Mucosa of rectum (tissue), 2 donors: Measurements from ENCODE around the gene ATP6V1F.
A peak's percentile ranks its signal among the peaks of the same experiment; 100 is the strongest.

Source experiments
- H3K27ac ChIP-seq, 2 donors: one replicate each; pipeline ENCODE4 v1.7.0; 2013; ENCODE audit warnings: inconsistent platforms in 2 of 2, low read depth in 2 of 2, low read length in 2 of 2
- H3K27me3 ChIP-seq, 2 donors: one replicate each; pipeline ENCODE4 v1.7.0; 2013; ENCODE audit warnings: low read length in 2 of 2; ENCODE audit not compliant: control insufficient read depth in 2 of 2, insufficient read depth in 2 of 2
- H3K36me3 ChIP-seq, 2 donors: one replicate each; pipeline ENCODE4 v1.7.0; 2013; ENCODE audit warnings: low read length in 2 of 2; ENCODE audit not compliant: control insufficient read depth in 2 of 2, insufficient read depth in 2 of 2
- H3K4me1 ChIP-seq, 2 donors: one replicate each; pipeline ENCODE4 v1.7.0; 2013; ENCODE audit warnings: low read length in 2 of 2, mild to moderate bottlenecking in 1 of 2; ENCODE audit not compliant: control insufficient read depth in 2 of 2, insufficient read depth in 2 of 2
- H3K4me3 ChIP-seq, 2 donors: one replicate each; pipeline ENCODE4 v1.7.0; 2013; ENCODE audit warnings: low read length in 2 of 2
- H3K9ac ChIP-seq, 2 donors: one replicate each; pipeline ENCODE4 v1.7.0; 2013; ENCODE audit warnings: low read length in 2 of 2, low read depth in 1 of 2, mild to moderate bottlenecking in 1 of 2
- H3K9me3 ChIP-seq, 2 donors: one replicate each; pipeline ENCODE4 v1.7.0; 2013; ENCODE audit warnings: low read length in 2 of 2; ENCODE audit not compliant: control insufficient read depth in 2 of 2
- donor health status: healthy.
- donor health status: Normal muscosa, but diverticular disease.

Gene ATP6V1F, protein sequence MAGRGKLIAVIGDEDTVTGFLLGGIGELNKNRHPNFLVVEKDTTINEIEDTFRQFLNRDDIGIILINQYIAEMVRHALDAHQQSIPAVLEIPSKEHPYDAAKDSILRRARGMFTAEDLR

DNA sequence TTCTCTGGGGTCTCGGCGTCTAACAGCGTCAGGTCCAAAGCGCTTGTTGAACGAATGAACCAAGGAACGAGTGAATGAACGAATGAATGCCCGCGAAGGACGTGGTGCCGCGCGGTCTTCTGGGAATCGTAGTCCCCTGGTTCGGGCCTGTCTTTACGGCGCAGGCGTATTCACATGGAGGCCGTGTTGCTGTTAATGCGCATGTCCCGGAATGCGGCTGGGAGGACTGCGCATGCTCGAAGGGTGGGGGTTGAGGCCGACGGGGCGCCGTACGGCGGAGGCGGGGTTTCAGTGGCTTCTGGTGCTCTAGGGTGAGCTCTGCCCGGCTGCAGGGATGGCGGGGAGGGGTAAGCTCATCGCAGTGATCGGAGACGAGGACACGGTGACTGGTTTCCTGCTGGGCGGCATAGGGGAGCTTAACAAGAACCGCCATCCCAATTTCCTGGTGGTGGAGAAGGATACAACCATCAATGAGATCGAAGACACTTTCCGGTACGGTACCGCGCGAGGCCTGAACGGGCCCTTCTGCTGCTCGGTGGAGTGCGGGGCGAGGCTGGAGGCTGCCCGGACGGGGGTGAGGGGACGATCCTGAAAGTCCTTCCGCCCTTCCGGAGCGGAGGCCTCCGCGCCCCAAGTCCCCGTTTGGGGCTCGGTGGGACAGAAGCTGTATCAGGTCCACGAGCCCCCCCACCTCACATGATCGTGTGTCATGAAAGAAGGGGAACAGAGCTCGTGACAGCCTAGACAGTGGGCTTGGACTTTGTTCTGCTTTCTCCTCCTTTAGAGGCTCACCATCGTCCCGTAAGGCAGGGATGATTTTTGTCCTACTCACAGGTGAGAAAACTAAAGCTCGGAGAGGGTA, at the start of gene ATP6V1F:
Gene ATP6V1F, plus strand, starts transcription at position 286 of the 862 bp plus-strand sequence. Its CDS starts 49 bp downstream, at position 335.
- peak within 1 kb of the TSS; percentile 95 to 97 for H3K4me3 ChIP-seq
- peaks cover 10 to 18% of the 10 kb centered on the region in 2 donors for H3K36me3 ChIP-seq
- H3K9ac ChIP-seq, result peak within 1 kb of the TSS; percentile 85 to 95
- H3K27ac ChIP-seq, result peak within 1 kb of the TSS; percentile 82 to 84
- no peaks in the 10 kb centered on the region for H3K9me3 ChIP-seq
- no peaks in the 10 kb centered on the region for H3K27me3 ChIP-seq
- H3K4me1 ChIP-seq, result peaks cover 12 to 21% of the 10 kb centered on the region in 2 donors

DNA sequence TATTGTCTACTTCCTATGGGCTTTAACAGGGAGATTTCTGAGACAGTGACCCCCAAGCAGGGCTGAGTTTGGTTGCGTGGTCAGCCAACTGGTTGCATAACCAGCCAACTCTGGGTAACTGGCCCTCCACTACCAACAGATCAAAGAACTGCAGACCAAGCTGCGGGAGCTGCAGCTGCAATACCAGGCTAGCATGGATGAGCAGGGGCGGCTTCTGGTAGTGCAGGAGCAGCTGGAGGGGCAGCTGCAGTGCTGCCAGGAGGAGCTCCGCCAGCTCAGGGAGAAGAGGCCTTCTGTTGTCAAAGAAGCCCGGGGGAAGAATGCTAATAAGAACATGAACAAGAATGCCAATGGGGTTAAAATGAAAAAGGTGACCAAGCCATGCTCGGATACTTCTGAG, 48.2 kb upstream of the ATP6V1F start:
- Histone ChIP-seq H3K27me3 (no peaks in the 10 kb centered on the region), H3K9ac (no peak overlapping the region), H3K4me1 (no peaks in the 10 kb centered on the region), H3K27ac (no peak overlapping the region), H3K36me3 (no peaks in the 10 kb centered on the region), H3K4me3 (no peak overlapping the region), H3K9me3 (no peaks in the 10 kb centered on the region)

DNA sequence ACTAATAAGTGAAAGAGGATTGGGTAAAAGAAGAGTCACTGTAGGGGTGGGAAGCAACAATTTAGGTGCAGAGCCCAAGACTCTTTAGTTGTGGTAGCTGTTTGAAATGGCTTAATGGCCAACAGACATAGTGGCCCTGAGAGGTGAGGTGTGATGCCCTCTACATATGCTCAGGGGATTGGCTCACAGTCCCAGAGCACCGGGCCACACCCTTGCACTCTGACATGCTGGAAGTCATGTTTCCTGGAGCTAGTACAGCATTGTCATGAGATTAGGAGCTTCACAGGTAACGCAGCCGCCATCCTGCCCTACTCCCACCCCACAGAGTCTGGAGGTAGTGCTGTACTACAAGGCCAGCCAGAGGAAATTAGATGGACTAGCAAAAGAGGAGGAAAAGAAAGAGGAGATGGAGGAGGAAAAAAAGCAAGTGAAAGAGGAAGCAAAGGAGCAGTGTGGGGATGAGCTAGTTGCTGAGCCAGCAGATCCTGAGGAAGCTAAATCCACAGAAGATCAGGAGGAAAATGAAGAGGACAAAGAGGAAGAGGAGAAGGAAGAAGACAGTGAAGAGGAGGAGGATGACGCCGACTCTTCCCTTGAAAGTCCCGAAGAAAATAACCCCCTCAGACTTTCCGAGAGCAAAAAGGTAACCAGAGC, 47.2 kb upstream of the ATP6V1F start:
- no peak overlapping the region for H3K27ac ChIP-seq
- no peaks in the 10 kb centered on the region for H3K27me3 ChIP-seq
- no peaks in the 10 kb centered on the region for H3K4me1 ChIP-seq
- no peak overlapping the region for H3K9ac ChIP-seq
- H3K4me3 ChIP-seq, result no peak overlapping the region
- no peaks in the 10 kb centered on the region for H3K36me3 ChIP-seq
- no peaks in the 10 kb centered on the region for H3K9me3 ChIP-seq

DNA sequence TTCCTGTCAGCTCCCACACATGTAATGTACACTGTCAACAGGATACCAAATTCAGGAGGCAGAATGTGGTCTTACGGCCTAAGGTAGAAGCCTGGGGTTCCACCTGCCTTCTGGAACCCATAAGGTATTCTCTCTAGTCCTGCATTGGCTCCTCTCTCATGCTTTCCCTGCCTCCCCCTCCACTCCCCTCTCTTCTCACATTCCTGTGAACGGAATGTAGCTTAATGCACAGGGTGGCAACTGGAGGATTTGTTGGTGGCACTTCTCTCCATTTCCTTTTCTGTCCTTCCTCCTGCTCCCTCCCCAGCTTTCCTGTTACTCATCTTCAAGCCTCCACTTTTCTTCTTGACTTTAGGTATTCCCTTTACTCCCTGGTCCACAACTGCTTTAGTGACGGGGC, 44.0 kb upstream of the ATP6V1F start:
- no peaks in the 10 kb centered on the region for H3K9me3 ChIP-seq
- no peaks in the 10 kb centered on the region for H3K36me3 ChIP-seq
- H3K9ac ChIP-seq, result no peak overlapping the region
- no peak overlapping the region for H3K4me3 ChIP-seq
- no peaks in the 10 kb centered on the region for H3K4me1 ChIP-seq
- no peak overlapping the region for H3K27ac ChIP-seq
- no peaks in the 10 kb centered on the region for H3K27me3 ChIP-seq

DNA sequence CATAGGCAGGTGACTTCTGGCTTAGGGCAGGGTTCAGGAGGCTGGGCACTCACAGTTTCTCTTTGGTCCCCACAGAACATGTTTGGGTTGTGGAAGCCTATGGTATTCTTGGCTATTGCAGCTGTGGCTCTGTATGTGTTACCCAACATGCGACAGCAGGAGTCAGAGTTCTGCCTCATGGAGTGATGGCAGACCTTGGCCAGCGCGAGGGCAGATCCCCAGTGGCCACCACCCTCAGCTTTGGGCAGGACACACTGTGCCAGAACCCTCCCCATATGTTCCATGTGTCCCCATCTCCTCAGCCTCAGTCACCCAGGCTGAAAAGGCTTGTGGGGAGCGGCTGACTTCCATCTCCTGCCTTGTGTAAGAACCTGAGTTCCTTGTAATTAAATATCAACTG, 40.9 kb upstream of the ATP6V1F start:
- no peak overlapping the region for H3K27ac ChIP-seq
- no peaks in the 10 kb centered on the region for H3K36me3 ChIP-seq
- H3K9me3 ChIP-seq, result no peaks in the 10 kb centered on the region
- H3K4me1 ChIP-seq, result no peaks in the 10 kb centered on the region
- H3K27me3 ChIP-seq, result no peaks in the 10 kb centered on the region
- H3K9ac ChIP-seq, result no peak overlapping the region
- H3K4me3 ChIP-seq, result no peak overlapping the region

DNA sequence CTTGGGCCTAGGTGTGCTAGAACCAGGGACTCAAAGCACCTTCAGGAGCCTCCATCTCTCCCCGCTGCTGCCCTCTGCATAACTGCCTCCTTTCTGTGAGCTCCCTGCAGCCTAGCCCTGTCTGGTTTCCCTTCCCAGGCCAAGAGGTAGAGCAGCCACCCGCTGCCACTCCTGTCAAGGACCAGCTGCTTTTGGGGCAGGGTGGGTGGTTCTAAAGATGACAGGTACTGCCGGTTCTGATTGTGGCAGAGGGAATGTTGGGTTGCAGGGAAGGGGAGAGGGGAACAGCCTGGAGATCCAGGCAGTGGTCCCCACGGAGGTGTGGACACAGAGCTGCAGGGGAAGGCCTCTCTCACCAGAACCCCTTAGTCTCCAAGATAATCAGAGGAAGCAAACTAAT, 36.1 kb upstream of the ATP6V1F start:
- Histone ChIP-seq H3K27ac (no peak overlapping the region), H3K9me3 (no peaks in the 10 kb centered on the region), H3K4me1 (peaks cover 9 to 11% of the 10 kb centered on the region in 2 donors), H3K4me3 (no peak overlapping the region), H3K36me3 (no peaks in the 10 kb centered on the region), H3K9ac (no peak overlapping the region), H3K27me3 (peaks cover 13 to 28% of the 10 kb centered on the region in 2 donors)

DNA sequence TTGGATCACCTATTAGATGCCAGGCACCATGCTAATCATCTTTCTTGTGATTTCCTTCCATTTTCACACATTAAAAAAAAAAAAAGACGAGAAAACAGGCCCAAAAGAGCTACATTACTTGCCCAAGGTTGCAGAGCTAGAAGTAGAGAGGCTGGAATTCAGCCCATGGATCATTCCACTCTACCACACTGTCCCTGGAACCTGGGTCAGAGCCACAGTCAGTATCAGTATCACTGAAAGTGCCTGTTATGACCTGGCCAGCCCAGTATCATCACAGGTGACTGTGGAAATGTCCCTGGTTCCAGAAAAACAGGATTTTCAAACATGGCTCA, 35.8 kb upstream of the ATP6V1F start:
- H3K27me3 ChIP-seq, result peaks cover 14 to 31% of the 10 kb centered on the region in 2 donors
- peaks cover 9 to 11% of the 10 kb centered on the region in 2 donors for H3K4me1 ChIP-seq
- no peak overlapping the region for H3K4me3 ChIP-seq
- H3K27ac ChIP-seq, result no peak overlapping the region
- H3K9me3 ChIP-seq, result no peaks in the 10 kb centered on the region
- no peaks in the 10 kb centered on the region for H3K36me3 ChIP-seq
- no peak overlapping the region for H3K9ac ChIP-seq

DNA sequence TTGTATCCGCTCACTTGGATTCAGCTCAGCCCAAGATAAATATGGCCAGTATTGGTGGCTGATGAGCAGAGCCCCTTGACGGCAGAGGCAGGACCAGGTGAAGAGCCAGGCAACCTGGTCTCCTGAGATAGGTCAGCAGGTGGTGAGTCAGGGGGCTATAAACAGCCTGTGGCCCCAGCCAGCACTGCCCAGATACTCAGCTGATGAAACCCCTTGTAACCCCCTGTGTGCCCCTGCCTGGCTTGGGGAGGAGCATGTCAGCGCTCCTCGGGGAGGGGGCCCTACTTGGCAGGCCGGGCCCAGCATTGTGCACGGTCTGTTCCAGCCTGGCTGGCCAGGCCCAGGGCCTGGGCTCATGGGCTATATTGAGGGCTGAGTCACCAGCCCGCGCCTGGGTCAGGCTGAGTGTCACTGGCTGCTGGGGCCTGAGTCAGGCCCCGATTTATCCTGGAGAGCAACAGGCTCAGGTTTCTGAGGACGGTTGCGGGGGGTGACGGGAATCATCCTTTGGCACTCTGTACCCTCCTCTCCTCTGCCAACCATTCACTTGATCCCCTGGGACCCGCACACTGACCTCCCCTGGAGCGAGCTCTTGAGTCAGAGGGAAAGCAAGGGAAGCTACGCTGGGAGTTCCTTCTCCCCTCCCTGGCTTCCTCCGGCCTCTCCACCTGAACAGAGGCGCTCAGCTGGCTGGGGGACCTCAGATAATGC, 35.3 kb upstream of the ATP6V1F start:
- Histone ChIP-seq H3K4me3 (no peak overlapping the region), H3K9ac (no peak overlapping the region)

DNA sequence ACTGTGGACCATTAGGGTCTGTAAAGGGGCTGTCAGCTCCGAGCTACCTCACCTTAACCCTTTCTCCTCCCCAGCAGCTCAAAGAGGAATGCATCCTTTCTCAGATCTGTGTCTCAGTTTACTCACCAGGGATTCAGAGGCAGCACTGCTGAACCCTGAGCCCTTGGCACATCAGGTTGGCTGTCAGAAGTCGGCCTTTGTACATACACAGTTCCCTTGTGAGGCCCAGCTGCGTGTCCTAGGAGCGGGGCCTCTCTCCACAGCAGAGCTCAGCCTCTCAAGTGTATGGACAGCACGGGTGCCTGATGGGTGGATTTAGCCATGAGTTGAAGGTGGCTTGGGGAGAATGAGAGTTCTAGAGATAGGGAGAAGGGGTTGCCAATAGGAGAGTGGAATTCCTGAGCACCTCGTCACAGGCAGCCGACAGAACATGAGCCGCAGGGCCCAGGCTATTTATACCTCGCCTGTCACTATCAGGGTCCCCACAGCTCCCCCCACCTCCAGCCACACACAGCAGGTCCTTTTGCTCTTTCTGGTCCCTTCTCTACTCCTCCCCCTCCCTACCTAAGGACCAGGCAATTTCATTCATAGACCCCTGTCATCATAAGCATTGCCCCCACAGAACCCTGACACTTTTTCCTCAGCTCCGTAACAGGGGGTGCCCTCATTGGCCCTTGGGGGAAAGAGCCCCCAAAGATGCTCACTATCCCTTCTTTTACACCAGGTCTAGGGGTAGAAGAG, 34.5 kb upstream of the ATP6V1F start:
- no peak overlapping the region for H3K27ac ChIP-seq
- H3K27me3 ChIP-seq, result peaks cover 19 to 36% of the 10 kb centered on the region in 2 donors
- no peaks in the 10 kb centered on the region for H3K9me3 ChIP-seq
- H3K9ac ChIP-seq, result no peak overlapping the region
- H3K4me1 ChIP-seq, result peaks cover 9 to 17% of the 10 kb centered on the region in 2 donors
- H3K4me3 ChIP-seq, result no peak overlapping the region
- H3K36me3 ChIP-seq, result no peaks in the 10 kb centered on the region

More for the DNA sequence above, 35.3 kb upstream of the ATP6V1F start:
- peaks cover 14 to 31% of the 10 kb centered on the region in 2 donors for H3K27me3 ChIP-seq
- H3K36me3 ChIP-seq, result no peaks in the 10 kb centered on the region
- no peak overlapping the region for H3K27ac ChIP-seq
- H3K4me1 ChIP-seq, result peaks cover 9 to 12% of the 10 kb centered on the region in 2 donors
- no peaks in the 10 kb centered on the region for H3K9me3 ChIP-seq
